Measurements from ENCODE around the gene DERL3. TPM values are rescaled to one million over a fixed set of nuclear protein-coding genes. Genes with fewer than 3 reads are reported as not detected.

Gene DERL3
- total and polyA plus RNA-seq, 2 of the 13 experiments (the other 11 are each of a cell fraction or from before 2014, with no cell fraction given): not detected

GRCh38 chr22:23825246-23825905, 13.4 kb downstream of the DERL3 start:
- no peaks in the 10 kb centered on the region for H3K9me3 ChIP-seq (ENCODE audit: low read length)
- WGBS (ENCODE audit: low lambda C conversion rate): 99% methylated on average over 12 of the region's 12 CpGs
- no peaks in the 10 kb centered on the region for H4K20me1 ChIP-seq (ENCODE audit: insufficient read depth, low read length)
- H3K27ac ChIP-seq (ENCODE audit: extremely low read length, insufficient read depth, low read length): peak overlapping the region; percentile 46
- no peaks in the 10 kb centered on the region for H3K79me2 ChIP-seq (ENCODE audit: insufficient read depth, low read length)
- no peak overlapping the region for H3K4me3 ChIP-seq (replicated peaks in 1 of 3; ENCODE audit: insufficient read depth in 1 of 3, low read depth in 2 of 3, low read length in 3 of 3)
- FAIRE-seq (no peak), ATAC-seq (no peak), DNase-seq (ENCODE audit: low spot score) (no peak)
- in situ Hi-C loops (cut with HindIII; ENCODE audit: extremely low pct_ligation_motif_present, low pct_unique_long_range_greater_than_20kb) (loop anchor here (25.0 kb wide), 1 partner anchor 213 kb away; no protein-coding TSS in a partner anchor), intact Hi-C loops (cut with micrococcal nuclease; ENCODE audit: unreplicated experiment) (no loop called here)
- H3K27me3 ChIP-seq (ENCODE audit: control insufficient read depth in 1 of 2, insufficient read depth in 2 of 2, low read length in 2 of 2): no peaks in the 10 kb centered on the region
- H3K4me1 ChIP-seq (ENCODE audit: insufficient read depth, low read length): peaks cover 24% of the 10 kb centered on the region
- no peak for TF ChIP-seq ZNF709 (CRISPR knock-in tag; IDR thresholded peaks at IDR 0.05)
- TF ChIP-seq FOXO4 (CRISPR knock-in tag; conservative IDR thresholded peaks at IDR 0.05): 0 out of 2 replicates have a peak, but pooled peaks have one; percentile 48
- no peak for TF ChIP-seq ZSCAN20 (CRISPR knock-in tag; IDR thresholded peaks at IDR 0.05; ENCODE audit: borderline replicate concordance)
- H3K4me2 ChIP-seq (ENCODE audit: low read depth, low read length): no peak overlapping the region
- peaks cover 60 to 83% of the 10 kb centered on the region in 2 experiments for H3K36me3 ChIP-seq (replicated peaks in 1 of 2; ENCODE audit: control insufficient read depth in 1 of 2, insufficient read depth in 2 of 2, low read length in 2 of 2)
- BruUV-seq (replicated peaks): no TSS peak
- CTCF ChIA-PET (ENCODE audit: low intra/inter-chr PET ratio, low total read pairs): no interaction called here
- no peak overlapping the region for H3K9ac ChIP-seq (ENCODE audit: insufficient read depth, low read depth, low read length)
- POLR2A ChIA-PET: interaction anchor here (0.7 kb wide), 1 partner anchor 55 kb away, joined by 3 read pairs; no protein-coding TSS in a partner anchor
- H2AFZ ChIP-seq (ENCODE audit: low read length): no peak overlapping the region

GRCh38 chr22:23824476-23825245, 14.1 kb downstream of the DERL3 start:
- intact Hi-C loops (cut with micrococcal nuclease; ENCODE audit: unreplicated experiment) (no loop called here), in situ Hi-C loops (cut with HindIII; ENCODE audit: extremely low pct_ligation_motif_present, low pct_unique_long_range_greater_than_20kb) (loop anchor here (25.0 kb wide), 1 partner anchor 212 kb away; no protein-coding TSS in a partner anchor)
- H3K4me3 ChIP-seq (replicated peaks in 1 of 3; ENCODE audit: insufficient read depth in 1 of 3, low read depth in 2 of 3, low read length in 3 of 3): no peak overlapping the region
- H3K9me3 ChIP-seq (ENCODE audit: low read length): no peaks in the 10 kb centered on the region
- no peaks in the 10 kb centered on the region for H3K79me2 ChIP-seq (ENCODE audit: insufficient read depth, low read length)
- 99% methylated on average over 9 of the region's 13 CpGs for WGBS (ENCODE audit: low lambda C conversion rate)
- no peaks in the 10 kb centered on the region for H3K27me3 ChIP-seq (ENCODE audit: control insufficient read depth in 1 of 2, insufficient read depth in 2 of 2, low read length in 2 of 2)
- ChIA-PET POLR2A (interaction anchor here (0.6 kb wide), 1 partner anchor 79 kb away, joined by 3 read pairs; no protein-coding TSS in a partner anchor), CTCF (ENCODE audit: low intra/inter-chr PET ratio, low total read pairs) (no interaction called here)
- peaks cover 62 to 80% of the 10 kb centered on the region in 2 experiments for H3K36me3 ChIP-seq (replicated peaks in 1 of 2; ENCODE audit: control insufficient read depth in 1 of 2, insufficient read depth in 2 of 2, low read length in 2 of 2)
- FAIRE-seq: no peak
- peaks cover 24% of the 10 kb centered on the region for H3K4me1 ChIP-seq (ENCODE audit: insufficient read depth, low read length)
- H2AFZ ChIP-seq (ENCODE audit: low read length): no peak overlapping the region
- H4K20me1 ChIP-seq (ENCODE audit: insufficient read depth, low read length): no peaks in the 10 kb centered on the region
- H3K27ac ChIP-seq (ENCODE audit: extremely low read length, insufficient read depth, low read length): no peak overlapping the region
- no peak for ATAC-seq
- BruUV-seq (replicated peaks): no TSS peak
- H3K4me2 ChIP-seq (ENCODE audit: low read depth, low read length): no peak overlapping the region
- TF ChIP-seq ZNF136 (CRISPR knock-in tag; IDR thresholded peaks at IDR 0.05; ENCODE audit: low read depth) (no peak), AGO2 (optimal IDR thresholded peaks at IDR 0.05; ENCODE audit: low read depth, low read length) (peak; percentile 21), RARA (CRISPR knock-in tag; IDR thresholded peaks at IDR 0.05) (no peak), ZNF281 (CRISPR knock-in tag; IDR thresholded peaks at IDR 0.05; ENCODE audit: borderline replicate concordance) (no peak)
- H3K9ac ChIP-seq (ENCODE audit: insufficient read depth, low read depth, low read length): no peak overlapping the region
- DNase-seq (ENCODE audit: low spot score): no peak
